ENCODE data around the gene DACH2.

The DACH2 gene

DNA sequence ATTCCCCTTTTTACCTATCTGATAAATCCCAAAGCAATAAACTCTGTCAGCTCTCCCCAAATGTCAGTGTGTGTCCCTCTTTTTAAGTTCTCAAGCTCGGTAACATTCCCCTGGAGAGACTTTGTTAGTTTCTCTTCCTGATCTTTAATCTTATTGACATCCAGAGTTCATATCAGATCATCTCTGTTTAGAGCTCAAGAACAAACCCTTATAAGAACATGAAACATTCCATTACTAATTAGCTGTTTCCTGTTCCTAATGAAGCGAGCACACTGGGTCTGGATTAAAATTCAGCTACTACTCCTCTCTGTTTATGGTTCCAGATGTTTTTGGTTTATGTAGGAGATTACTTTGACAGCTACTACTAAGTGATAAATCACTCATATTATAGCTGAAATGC, 681.5 kb downstream of the DACH2 start:
- no peak for DNase-seq

DNA sequence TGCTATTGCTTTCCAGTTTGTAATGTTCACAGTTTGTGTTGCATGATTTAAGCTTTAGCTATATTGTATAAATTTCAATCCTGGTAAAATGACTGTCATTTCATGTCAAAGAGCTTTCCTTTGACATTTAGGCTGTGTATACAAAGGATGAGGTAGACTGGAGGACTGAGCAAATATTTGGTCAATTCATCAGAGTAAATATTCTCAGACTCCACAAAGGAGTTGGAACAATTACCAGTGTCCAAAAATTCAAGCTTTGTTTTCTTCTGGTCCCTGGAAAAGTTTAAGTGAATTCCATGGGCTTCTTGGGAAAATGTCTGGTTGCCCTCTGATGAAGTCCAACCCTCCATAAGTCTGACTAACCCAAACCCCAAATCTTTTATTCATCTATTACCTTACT, 682.4 kb downstream of the DACH2 start:
- DNase-seq = no peak

DNA sequence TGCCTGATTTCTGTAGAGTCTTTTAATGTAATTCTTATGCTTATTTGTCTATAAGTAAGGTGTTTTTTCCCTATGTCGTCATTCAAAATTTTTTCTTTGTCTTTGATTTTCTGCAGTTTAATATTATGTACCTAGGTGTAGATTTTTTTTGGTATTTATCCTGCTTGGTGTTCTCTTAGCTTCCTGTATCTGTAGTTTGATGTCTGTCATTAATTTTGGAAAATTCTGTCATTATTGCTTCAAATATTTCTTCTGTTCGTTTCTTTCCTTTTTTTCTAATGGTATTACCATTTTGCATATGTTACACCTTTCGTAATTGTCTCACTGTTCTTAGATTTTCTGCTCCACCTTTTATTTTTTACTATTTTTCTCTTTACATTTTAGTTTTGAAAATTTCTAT, 696.9 kb downstream of the DACH2 start:
- DNase-seq = no peak
